Measurements from ENCODE around the gene C7orf57. TPM values are rescaled to one million over a fixed set of nuclear protein-coding genes. Genes with fewer than 3 reads are reported as not detected.

C7orf57 gene
- total RNA-seq, 1 experiment from 2014 or later = 3.2 TPM

DNA sequence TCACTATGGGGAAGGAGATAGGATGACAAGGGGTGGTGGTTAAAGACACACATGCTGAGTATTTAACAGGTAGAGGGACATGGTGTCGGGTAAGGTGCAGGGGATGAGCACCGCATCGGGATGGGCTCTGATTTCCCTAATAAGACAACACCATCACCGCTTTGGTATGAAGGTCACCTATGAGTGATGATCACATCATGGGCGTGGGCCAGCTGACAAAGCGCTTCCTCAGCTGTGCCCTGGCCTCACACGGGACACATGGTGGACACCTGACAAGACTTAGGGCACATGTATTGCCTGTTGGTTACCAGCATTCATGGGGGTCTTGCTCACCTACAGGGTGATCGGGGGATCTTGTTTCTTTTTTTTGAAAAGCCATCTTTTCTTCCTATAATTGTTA is 12.8 kb downstream of the C7orf57 start:
- ATAC-seq (no peak), DNase-seq (ENCODE audit: low read depth, low spot score) (no peak)
- Histone ChIP-seq H3K36me3 (ENCODE audit: control insufficient read depth, insufficient read depth, low read length) (no peaks in the 10 kb centered on the region), H3K27me3 (ENCODE audit: control insufficient read depth, insufficient read depth, low read length) (no peaks in the 10 kb centered on the region), H3K4me3 (ENCODE audit: low read depth in 2 of 2, low read length in 2 of 2) (no peak overlapping the region), H3K27ac (ENCODE audit: low read length) (no peak overlapping the region), H3K9me3 (ENCODE audit: control insufficient read depth, insufficient read depth, low read depth, low read length) (no peaks in the 10 kb centered on the region), H3K4me1 (ENCODE audit: control insufficient read depth, insufficient read depth, low read length) (no peaks in the 10 kb centered on the region)
- intact Hi-C loops (cut with micrococcal nuclease; ENCODE audit: unreplicated experiment) = no loop called here
- ChIA-PET POLR2A (no interaction called here), CTCF (no interaction called here)
- in situ Hi-C loops (cut with HindIII; ENCODE audit: low pct_unique_long_range_greater_than_20kb, low sequenced_read_pairs) = no loop called here
- BruUV-seq (replicated peaks) = no TSS peak
- TF ChIP-seq POLR2AphosphoS5 (IDR thresholded peaks at IDR 0.05; ENCODE audit: low read depth, low read length) = no peak
- no peak for TF ChIP-seq SIN3A (IDR thresholded peaks at IDR 0.05; ENCODE audit: borderline replicate concordance, insufficient read depth, low read depth, low read length)
- no peak for TF ChIP-seq REST (IDR thresholded peaks at IDR 0.05; ENCODE audit: insufficient read depth in 1 of 2, low read depth in 2 of 2, low read length in 1 of 2)
- no peak for TF ChIP-seq TCF7L2 (IDR thresholded peaks at IDR 0.05; ENCODE audit: low read depth, low read length)
- no peak for TF ChIP-seq CTCF (IDR thresholded peaks at IDR 0.05)

DNA sequence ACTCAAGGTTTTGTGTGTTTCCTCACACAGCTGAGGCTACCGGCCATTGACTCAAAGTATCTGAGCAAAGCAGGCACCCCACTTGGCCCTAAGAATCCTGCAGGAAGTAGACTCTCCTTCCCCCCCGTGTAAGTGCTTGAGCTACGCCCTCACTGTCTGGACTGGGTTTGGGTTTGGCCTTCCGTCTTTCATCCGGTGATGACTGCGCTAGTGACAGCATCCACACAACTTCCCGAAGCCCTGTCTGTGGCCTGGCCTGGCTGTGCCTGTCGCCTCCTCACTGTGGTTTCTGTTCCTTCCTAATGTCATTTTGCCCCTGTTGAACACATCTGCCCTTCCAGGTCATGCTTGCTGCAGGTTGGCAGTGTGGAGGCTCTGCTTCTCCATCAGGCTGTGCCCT is 14.5 kb downstream of the C7orf57 start:
- Histone ChIP-seq H3K4me1 (ENCODE audit: control insufficient read depth, insufficient read depth, low read length) (no peaks in the 10 kb centered on the region), H3K36me3 (ENCODE audit: control insufficient read depth, insufficient read depth, low read length) (no peaks in the 10 kb centered on the region), H3K4me3 (ENCODE audit: low read depth in 2 of 2, low read length in 2 of 2) (no peak overlapping the region), H3K27me3 (ENCODE audit: control insufficient read depth, insufficient read depth, low read length) (no peaks in the 10 kb centered on the region), H3K9me3 (ENCODE audit: control insufficient read depth, insufficient read depth, low read depth, low read length) (no peaks in the 10 kb centered on the region), H3K27ac (ENCODE audit: low read length) (no peak overlapping the region)
- ChIA-PET POLR2A (interaction anchor here (0.6 kb wide), 1 partner anchor 54 kb away, joined by 3 read pairs; no protein-coding TSS in a partner anchor), CTCF (no interaction called here)
- BruUV-seq (replicated peaks) = no TSS peak
- in situ Hi-C loops (cut with HindIII; ENCODE audit: low pct_unique_long_range_greater_than_20kb, low sequenced_read_pairs) = no loop called here
- TF ChIP-seq SIN3A (IDR thresholded peaks at IDR 0.05; ENCODE audit: borderline replicate concordance, insufficient read depth, low read depth, low read length) = no peak
- TF ChIP-seq TCF7L2 (IDR thresholded peaks at IDR 0.05; ENCODE audit: low read depth, low read length) = no peak
- TF ChIP-seq POLR2AphosphoS5 (IDR thresholded peaks at IDR 0.05; ENCODE audit: low read depth, low read length) = no peak
- no peak for TF ChIP-seq CTCF (IDR thresholded peaks at IDR 0.05)
- TF ChIP-seq REST (IDR thresholded peaks at IDR 0.05; ENCODE audit: insufficient read depth in 1 of 2, low read depth in 2 of 2, low read length in 1 of 2) = no peak
- ATAC-seq (no peak), DNase-seq (ENCODE audit: low read depth, low spot score) (no peak)
- intact Hi-C loops (cut with micrococcal nuclease; ENCODE audit: unreplicated experiment) = no loop called here
